ENCODE results near the gene PATJ.
"Not testable (repeated sequence)": the region's sequence is repeated elsewhere in the genome, so short reads cannot be mapped to it uniquely, and the experiment has no call there.

Gene PATJ

GRCh38 chr1:61741711-61742619, at the start of gene PATJ:
Gene PATJ, plus strand, starts transcription at chr1:61742480. Its CDS starts 20,413 bp downstream, at chr1:61762893.
- DNase-seq (ENCODE audit: low spot score) = no peak

- no peak for DNase-seq (ENCODE audit: low spot score)
Observed at GRCh38 chr1:61699911-61700851, 42.1 kb upstream of the PATJ start.

GRCh38 chr1:61708953-61709907, 33.0 kb upstream of the PATJ start:
- no peak for DNase-seq (ENCODE audit: low spot score)

GRCh38 chr1:61709908-61710289, 32.4 kb upstream of the PATJ start:
- DNase-seq (ENCODE audit: low spot score) = no peak

- DNase-seq (ENCODE audit: low spot score) = not testable (repeated sequence)
Observed at GRCh38 chr1:61711257-61711656, 31.0 kb upstream of the PATJ start.

GRCh38 chr1:61711969-61712368, 30.3 kb upstream of the PATJ start:
- peak; percentile 20 for DNase-seq (ENCODE audit: low spot score)

GRCh38 chr1:61718996-61719663, 23.1 kb upstream of the PATJ start:
- not testable (repeated sequence) for DNase-seq (ENCODE audit: low spot score)

- DNase-seq (ENCODE audit: low spot score) = no peak
Observed at GRCh38 chr1:61724506-61724812, 17.8 kb upstream of the PATJ start.

- DNase-seq (ENCODE audit: low spot score) = peak; percentile 74
Observed at GRCh38 chr1:61724813-61725694, 17.2 kb upstream of the PATJ start, which contains the start of gene TM2D1. Gene TM2D1, minus strand, starts transcription at chr1:61725141. Its CDS starts 21 bp downstream, at chr1:61725120.

GRCh38 chr1:61727544-61727943, 14.7 kb upstream of the PATJ start:
- DNase-seq (ENCODE audit: low spot score) = no peak

- not testable (repeated sequence) for DNase-seq (ENCODE audit: low spot score)
Observed at GRCh38 chr1:61730679-61731078, 11.6 kb upstream of the PATJ start.

- DNase-seq (ENCODE audit: low spot score) = no peak
Observed at GRCh38 chr1:61732726-61733125, 9.6 kb upstream of the PATJ start.

GRCh38 chr1:61740751-61741700, 1.3 kb upstream of the PATJ start:
- no peak for DNase-seq (ENCODE audit: low spot score)

- DNase-seq (ENCODE audit: low spot score) = no peak
Observed at GRCh38 chr1:61742620-61743430, 545 bp downstream of the PATJ start.

GRCh38 chr1:61743431-61743705, 1.1 kb downstream of the PATJ start:
- DNase-seq (ENCODE audit: low spot score) = no peak

GRCh38 chr1:61743716-61744580, 1.7 kb downstream of the PATJ start:
- DNase-seq (ENCODE audit: low spot score) = no peak

GRCh38 chr1:61746813-61747212, 4.5 kb downstream of the PATJ start:
- DNase-seq (ENCODE audit: low spot score) = no peak
